Mammary epithelial cell (primary cell): Measurements from ENCODE around the gene NETO1.

Source experiments
- CTCF ChIP-seq, 2 donors: IDR thresholded peaks in 1 of 2; conservative IDR thresholded peaks in 1 of 2; 2 replicates each; pipeline ENCODE4 v1.5.1; 2011 to 2012; ENCODE audit warnings: inconsistent platforms in 2 of 2, low read length in 2 of 2, mild to moderate bottlenecking in 2 of 2, control low read depth in 1 of 2, low read depth in 1 of 2; ENCODE audit not compliant: insufficient read depth in 1 of 2; ENCODE audit errors: extremely low read depth in 1 of 2
- EZH2 ChIP-seq: IDR thresholded peaks from 2 replicates; pipeline ENCODE4 v1.6.1; 2012; ENCODE audit warnings: low read length, inconsistent platforms, borderline replicate concordance

- no peak for TF ChIP-seq EZH2
- TF ChIP-seq CTCF (conservative IDR thresholded peaks at IDR 0.05 in 1 of 2, IDR thresholded peaks at IDR 0.05 in 1 of 2; ENCODE audit: extremely low read depth in 1 of 2, insufficient read depth in 1 of 2, low read depth in 1 of 2, low read length in 2 of 2): no peak
These were observed 4.0 kb downstream of the NETO1 start for GRCh38 chr18:72863754-72864153.
